H1 (cell line): Measurements from ENCODE around the gene GPR35. TPM values are rescaled to one million over a fixed set of nuclear protein-coding genes. Genes with fewer than 3 reads are reported as not detected.

ENCODE experiments used
- CTCF ChIA-PET: fragments of 300-600 bp; sonication (Branson Sonifier 250); formaldehyde crosslinking; loops from one replicate; lab custom pipeline; 2021; ENCODE audit not compliant: partially characterized antibody; lab: Charles Lee
- POLR2A ChIA-PET: fragments of 300-600 bp; sonication (Branson Sonifier 250); formaldehyde crosslinking; loops from one replicate; lab custom pipeline; 2021; ENCODE audit warnings: inconsistent platforms; ENCODE audit not compliant: partially characterized antibody; lab: Charles Lee
- DNase-seq, 2 experiments: peaks; one replicate each; pipeline versions ENCODE4 v3.0.0 to v3.0.0-alpha.2; 2010 to 2022; ENCODE audit warnings: low spot score in 2 of 2, low read depth in 1 of 2, mixed read lengths in 1 of 2
- FAIRE-seq: peaks from 2 replicates; lab custom pipeline; 2011; peaks lifted over from hg19 to GRCh38; lab: Jason Lieb, UNC
- H2AFZ ChIP-seq: 2 replicates; pipeline ENCODE4 v1.8.1; 2012; ENCODE audit warnings: low read length, inconsistent platforms
- H2AK5ac ChIP-seq: 2 replicates; pipeline ENCODE4 v1.6.1; 2013; ENCODE audit warnings: low read depth, low read length
- H2BK120ac ChIP-seq: replicated peaks from 2 replicates; pipeline ENCODE3; 2013; ENCODE audit warnings: low read depth, low read length, inconsistent platforms
- H2BK12ac ChIP-seq: 2 replicates; pipeline ENCODE4 v1.6.1; 2013; ENCODE audit warnings: low read depth, low read length
- H2BK15ac ChIP-seq: 2 replicates; pipeline ENCODE4 v1.6.1; 2013; ENCODE audit warnings: low read length
- H2BK20ac ChIP-seq: 2 replicates; pipeline ENCODE4 v1.6.1; 2013; ENCODE audit warnings: low read length
- H2BK5ac ChIP-seq: 2 replicates; pipeline ENCODE4 v1.6.1; 2013; ENCODE audit warnings: low read depth, low read length
- H3K14ac ChIP-seq: 2 replicates; pipeline ENCODE4 v1.6.1; 2013; ENCODE audit warnings: inconsistent platforms; ENCODE audit not compliant: insufficient read length
- H3K18ac ChIP-seq: 2 replicates; pipeline ENCODE4 v1.6.1; 2013; ENCODE audit warnings: low read length; ENCODE audit errors: extremely low read depth
- H3K23ac ChIP-seq: 2 replicates; pipeline ENCODE4 v1.6.1; 2013; ENCODE audit warnings: inconsistent platforms; ENCODE audit not compliant: insufficient read length
- H3K23me2 ChIP-seq: 2 replicates; pipeline ENCODE4 v1.6.1; 2013; ENCODE audit warnings: low read depth, low read length
- H3K27ac ChIP-seq: 2 replicates; pipeline ENCODE4 v1.6.1; 2011; ENCODE audit warnings: low read depth, low read length, inconsistent platforms
- H3K27me3 ChIP-seq, 4 experiments: replicated peaks in 1 of 4; 1 replicate in 1 of 4; 2 replicates in 3 of 4; pipeline versions ENCODE4 v1.6.1 to v1.8.1; 2011 to 2013; ENCODE audit warnings: low read length in 3 of 4, mild to moderate bottlenecking in 3 of 4, inconsistent platforms in 2 of 4, mixed read lengths in 2 of 4, moderate library complexity in 1 of 4; ENCODE audit not compliant: control insufficient read depth in 3 of 4, insufficient read depth in 3 of 4; ENCODE audit errors: extremely low read depth in 1 of 4
- H3K36me3 ChIP-seq, 4 experiments: 2 replicates each; pipeline versions ENCODE4 v1.6.1 to v1.8.1; 2011 to 2013; ENCODE audit warnings: mild to moderate bottlenecking in 4 of 4, low read length in 3 of 4, moderate library complexity in 2 of 4, control low read depth in 1 of 4, inconsistent platforms in 1 of 4; ENCODE audit not compliant: insufficient read depth in 4 of 4, control insufficient read depth in 2 of 4
- H3K4ac ChIP-seq: replicated peaks from 2 replicates; pipeline ENCODE3; 2013; ENCODE audit warnings: low read length, low read depth, mixed read lengths, inconsistent platforms; ENCODE audit not compliant: insufficient read length
- H3K4me1 ChIP-seq, 4 experiments: replicated peaks in 1 of 4; 1 replicate in 1 of 4; 2 replicates in 3 of 4; pipeline versions ENCODE4 v1.6.1 to v1.8.1; 2011 to 2013; ENCODE audit warnings: low read length in 3 of 4, inconsistent platforms in 2 of 4, mixed read lengths in 1 of 4; ENCODE audit not compliant: insufficient read depth in 4 of 4, control insufficient read depth in 3 of 4
- H3K4me2 ChIP-seq, 2 experiments: 2 replicates each; pipeline versions ENCODE4 v1.6.1 to v1.8.1; 2011 to 2013; ENCODE audit warnings: low read depth in 2 of 2, low read length in 2 of 2, control low read depth in 1 of 2, inconsistent platforms in 1 of 2, mild to moderate bottlenecking in 1 of 2; ENCODE audit not compliant: insufficient read depth in 1 of 2
- H3K4me3 ChIP-seq, 4 experiments: fragments of 200-600, 300-600 bp in 1 of 4; sonication (generic), shearing (Covaris generic), sonication (Bioruptor Twin) in 1 of 4; 2 replicates each; pipeline versions ENCODE4 v1.5.1 to v1.8.1; 2011 to 2016; ENCODE audit warnings: low read length in 4 of 4, low read depth in 3 of 4, control low read depth in 2 of 4, inconsistent platforms in 2 of 4, mild to moderate bottlenecking in 2 of 4, mixed read lengths in 1 of 4, moderate library complexity in 1 of 4; ENCODE audit not compliant: insufficient read depth in 2 of 4; ENCODE audit errors: extremely low read depth in 1 of 4
- H3K56ac ChIP-seq: replicated peaks from 2 replicates; pipeline ENCODE3; 2013; ENCODE audit warnings: low read depth, mild to moderate bottlenecking, mixed read lengths, low read length, inconsistent platforms; ENCODE audit not compliant: insufficient read length
- H3K79me1 ChIP-seq: 2 replicates; pipeline ENCODE4 v1.6.1; 2013; ENCODE audit warnings: low read depth, low read length, control low read depth
- H3K79me2 ChIP-seq, 2 experiments: 2 replicates each; pipeline versions ENCODE4 v1.6.1 to v1.8.1; 2012 to 2013; ENCODE audit warnings: low read length in 2 of 2, mild to moderate bottlenecking in 2 of 2, inconsistent platforms in 1 of 2; ENCODE audit not compliant: insufficient read depth in 2 of 2, control insufficient read depth in 1 of 2
- H3K9ac ChIP-seq, 4 experiments: replicated peaks in 1 of 4; 1 replicate in 1 of 4; 2 replicates in 3 of 4; pipeline versions ENCODE4 v1.6.1 to v1.8.1; 2011 to 2013; ENCODE audit warnings: low read depth in 3 of 4, low read length in 3 of 4, control low read depth in 2 of 4, mild to moderate bottlenecking in 2 of 4, moderate library complexity in 2 of 4, inconsistent platforms in 1 of 4; ENCODE audit errors: extremely low read depth in 1 of 4
- H3K9me3 ChIP-seq, 2 experiments: 2 replicates each; pipeline versions ENCODE4 v1.6.1 to v1.8.1; 2012 to 2013; ENCODE audit warnings: mild to moderate bottlenecking in 2 of 2, moderate library complexity in 2 of 2, control low read depth in 1 of 2, inconsistent platforms in 1 of 2, low read depth in 1 of 2, low read length in 1 of 2, mixed read lengths in 1 of 2; ENCODE audit not compliant: insufficient read depth in 2 of 2
- H4K20me1 ChIP-seq, 2 experiments: replicated peaks in 1 of 2; 2 replicates each; pipeline versions ENCODE3 to v1.8.1; 2011 to 2013; ENCODE audit warnings: inconsistent platforms in 2 of 2, low read length in 2 of 2, mild to moderate bottlenecking in 1 of 2; ENCODE audit not compliant: insufficient read depth in 2 of 2, control insufficient read depth in 1 of 2
- H4K5ac ChIP-seq: 2 replicates; pipeline ENCODE4 v1.6.1; 2013; ENCODE audit warnings: low read length, low read depth, mixed read lengths, inconsistent platforms; ENCODE audit not compliant: insufficient read length
- H4K8ac ChIP-seq: 2 replicates; pipeline ENCODE4 v1.8.0; 2013; ENCODE audit warnings: mild to moderate bottlenecking, moderate library complexity, low read length, inconsistent platforms; ENCODE audit not compliant: insufficient read depth; ENCODE audit errors: extremely low read depth
- H4K91ac ChIP-seq: replicated peaks from 2 replicates; pipeline ENCODE3; 2013; ENCODE audit warnings: low read length, mixed read lengths, inconsistent platforms; ENCODE audit not compliant: insufficient read length
- JUND ChIP-seq: IDR thresholded peaks from 2 replicates; pipeline ENCODE4 v1.6.1; 2011; ENCODE audit warnings: mild to moderate bottlenecking, improper control_type of control experiment, low read length
- WGBS, 2 experiments: shearing (Covaris generic) in 1 of 2; methylation state at CpG; one replicate each; pipeline versions ENCODE4 v1.1.6 to v1.1.7; 2013 to 2015; ENCODE audit warnings: low lambda C conversion rate in 2 of 2, mixed read lengths in 2 of 2, inconsistent platforms in 1 of 2, low coverage in 1 of 2, missing lambda C conversion rate in 1 of 2; ENCODE audit not compliant: insufficient replicate concordance in 2 of 2, insufficient coverage in 1 of 2, insufficient read length in 1 of 2; ENCODE audit errors: extremely low coverage in 1 of 2, missing lambda C conversion rate in 1 of 2; 5-methylcytosine and 5-hydroxymethylcytosine counted together
- polyA plus RNA-seq, 7 experiments: library from polyadenylated mRNA; depleted of rRNA in 3 of 7; stranded (reverse) in 5 of 7; unstranded in 2 of 7; fragments of >200 nt in 5 of 7; fragments of 200-250 nt in 2 of 7; gene quantifications; 1 replicate in 5 of 7; 2 replicates in 1 of 7; 4 replicates in 1 of 7; pipeline versions ENCODE4 v1.2.1 to v1.2.3, GENCODE V29; 2011 to 2013; ENCODE audit warnings: missing spikeins in 2 of 7, mixed read lengths in 2 of 7
- total RNA-seq: library from RNA; stranded (reverse); fragmentation: NEBNext Ultra II Directional; extraction: Animal tissue kit (Norgen Biotek cat#: 25700); gene quantifications from 2 replicates; pipeline ENCODE4 v1.2.1, GENCODE V29; 2021

Gene GPR35
- total and polyA plus RNA-seq, 2 of the 8 experiments (the other 6 are each of a cell fraction or from before 2014, with no cell fraction given), result 0.47 TPM; not detected in 1

DNA sequence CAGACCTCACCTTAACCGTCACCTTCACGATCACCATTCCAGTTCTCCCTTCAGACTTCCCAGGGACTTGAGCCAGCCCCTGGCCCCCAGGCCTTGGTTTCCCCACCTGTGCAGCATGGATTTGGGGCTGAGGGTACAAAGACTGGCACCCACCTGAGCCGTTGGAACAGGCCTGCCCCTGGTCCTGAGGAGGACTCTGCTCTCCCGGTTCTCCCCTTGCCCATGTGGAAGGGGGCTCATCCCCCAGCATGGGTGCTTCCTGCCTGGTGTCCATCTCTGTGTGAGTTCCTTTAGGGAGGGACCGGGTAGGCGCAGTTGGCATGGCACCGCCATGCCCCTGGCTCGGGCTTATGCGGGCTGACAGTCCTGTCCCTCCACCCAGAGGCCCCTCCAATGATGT lies 10.9 kb upstream of the GPR35 start:
- no peak overlapping the region for H2BK120ac ChIP-seq
- no peak overlapping the region for H3K18ac ChIP-seq
- peaks cover 9% of the 10 kb centered on the region; the same call in 1 of the 2 replicates for H3K23me2 ChIP-seq
- no peak overlapping the region for H3K23ac ChIP-seq
- H3K79me2 ChIP-seq, result no peaks in the 10 kb centered on the region
- no peaks in the 10 kb centered on the region for H3K79me1 ChIP-seq
- no peak overlapping the region for H3K9ac ChIP-seq
- H3K4me3 ChIP-seq, result no peak overlapping the region
- H3K36me3 ChIP-seq, result no peaks in the 10 kb centered on the region
- no peak overlapping the region for H4K8ac ChIP-seq
- no peak overlapping the region for H3K56ac ChIP-seq
- CTCF ChIA-PET, result no interaction called here
- H4K5ac ChIP-seq, result no peak overlapping the region
- H4K20me1 ChIP-seq, result no peaks in the 10 kb centered on the region
- no peak overlapping the region for H3K27ac ChIP-seq
- 94% methylated on average over 9 of the region's 9 CpGs; no CpG with 5 or more reads in 1 of the 2 experiments for WGBS, 2 experiments
- H3K9me3 ChIP-seq, result peaks cover 33 to 36% of the 10 kb centered on the region in 2 experiments
- H3K14ac ChIP-seq, result no peak overlapping the region
- H2AK5ac ChIP-seq, result no peak overlapping the region
- no peak overlapping the region for H2BK5ac ChIP-seq
- H2AFZ ChIP-seq, result no peak overlapping the region
- H2BK20ac ChIP-seq, result no peak overlapping the region
- no peak for TF ChIP-seq JUND
- no peak overlapping the region for H2BK12ac ChIP-seq
- no peaks in the 10 kb centered on the region for H3K27me3 ChIP-seq
- H4K91ac ChIP-seq, result no peak overlapping the region
- FAIRE-seq (no peak), DNase-seq (no peak)
- no peak overlapping the region for H3K4me2 ChIP-seq
- no peak overlapping the region for H3K4ac ChIP-seq
- POLR2A ChIA-PET, result no interaction called here
- H2BK15ac ChIP-seq, result no peak overlapping the region
- no peaks in the 10 kb centered on the region for H3K4me1 ChIP-seq
